Adrenal gland (tissue), 12 donors: ENCODE measurements around the gene TRMT2A. TPM values are rescaled to one million over a fixed set of nuclear protein-coding genes. Genes with fewer than 3 reads are reported as not detected.
A peak's percentile ranks its signal among the peaks of the same experiment; 100 is the strongest.

ENCODE experiments used
- DNase-seq, 7 donors: peaks; one replicate each; pipeline ENCODE4 v3.0.0-alpha.2; 2019 to 2020
- H3K27ac ChIP-seq, 5 donors: fragments of 200-600 bp; sonication (generic) in 4 of 5; 1 replicate in 3 of 5; 2 replicates in 2 of 5; pipeline versions ENCODE4 v1.5.1 to v1.8.0; 2016 to 2020; ENCODE audit warnings: mild to moderate bottlenecking in 1 of 5
- H3K27me3 ChIP-seq: fragments of 200-600 bp; 2 replicates; pipeline ENCODE4 v1.8.0; 2021
- H3K36me3 ChIP-seq, 2 donors: fragments of 200-600 bp; replicated peaks in 1 of 2; 1 replicate in 1 of 2; 2 replicates in 1 of 2; pipeline versions ENCODE4 v1.5.1 to v1.8.0; 2018 to 2022
- H3K4me1 ChIP-seq, 2 donors: fragments of 200-600 bp; replicated peaks in 1 of 2; 1 replicate in 1 of 2; 2 replicates in 1 of 2; pipeline versions ENCODE4 v1.5.1 to v1.8.0; 2018 to 2021
- H3K4me3 ChIP-seq, 4 donors: fragments of 200-600 bp; sonication (generic) in 3 of 4; one replicate each; pipeline ENCODE4 v1.5.1; 2016 to 2018
- H3K9me3 ChIP-seq, 3 donors: fragments of 200-600 bp; sonication (generic) in 1 of 3; replicated peaks in 1 of 3; 1 replicate in 2 of 3; 2 replicates in 1 of 3; pipeline versions ENCODE4 v1.5.1 to v1.8.0; 2016 to 2021
- POLR2A ChIP-seq, 2 donors: fragments of 450-650 bp; IDR thresholded peaks; one replicate each; pipeline ENCODE4 v1.6.1; 2017; ENCODE audit warnings: antibody characterized with exemption in 2 of 2, mild to moderate bottlenecking in 2 of 2, moderate library complexity in 1 of 2
- WGBS, 4 donors: extraction: QIAGEN DNeasy Blood & Tissue Kit in 2 of 4; methylation state at CpG; one replicate each; pipeline versions ENCODE4 v1.1.5 to v1.1.7; 2013 to 2017; 5-methylcytosine and 5-hydroxymethylcytosine counted together
- intact Hi-C, 2 donors: fragments of 100-400 bp; cut with DNase I; formaldehyde crosslinking; loops; one replicate each; pipeline versions ENCODE4 v1.14.1 to v1.15.0; 2022 to 2023
- polyA plus RNA-seq, 3 donors: library from polyadenylated mRNA; stranded (reverse); fragments of 200-250 nt in 2 of 3; fragments of 350-450 nt in 1 of 3; fragmentation: Illumina TruSeq in 1 of 3; extraction: RNeasy Lipid Tissue Mini Kit (QIAGEN cat#74804) in 1 of 3; gene quantifications; one replicate each; pipeline ENCODE4 v1.2.3, GENCODE V29; 2013 to 2014
- total RNA-seq, 9 donors: library from RNA; depleted of rRNA in 4 of 9; stranded (reverse); fragments of >200 nt in 4 of 9; fragments of 120-200 nt in 1 of 9; fragmentation: NEBNext Ultra II Directional in 1 of 9; extraction: Animal tissue kit (Norgen Biotek cat#: 25700) in 1 of 9; gene quantifications; one replicate each; pipeline versions ENCODE4 v1.1.0 to v1.2.4, GENCODE V29; 2013 to 2023
- TF ChIP-seq, protein P1 (sequence below), 6 experiments: fragments of 450-650 bp in 4 of 6; fragments of 200-600 bp in 2 of 6; sonication (generic) in 1 of 6; IDR thresholded peaks; 1 replicate in 5 of 6; 2 replicates in 1 of 6; pipeline versions ENCODE4 v1.5.1 to v1.8.0; 2016 to 2021; ENCODE audit warnings: antibody characterized with exemption in 6 of 6, mild to moderate bottlenecking in 2 of 6, moderate library complexity in 1 of 6
- donor health status: healthy with polysubstance abuse.
- donor health status: Bipolar disorder and iron deficiency.
- donor health status: DM: yes; HTN: yes; CAD: no.
- donor health status: DM: no; HTN: no; CAD: no.
- donor health status: DM: no; HTN: no; CAD: no.
- donor health status: DM: yes; HTN: yes; CAD: no.

Gene TRMT2A
- total and polyA plus RNA-seq, 12 donors: 22.4 to 283 (median 66.8) TPM

DNA sequence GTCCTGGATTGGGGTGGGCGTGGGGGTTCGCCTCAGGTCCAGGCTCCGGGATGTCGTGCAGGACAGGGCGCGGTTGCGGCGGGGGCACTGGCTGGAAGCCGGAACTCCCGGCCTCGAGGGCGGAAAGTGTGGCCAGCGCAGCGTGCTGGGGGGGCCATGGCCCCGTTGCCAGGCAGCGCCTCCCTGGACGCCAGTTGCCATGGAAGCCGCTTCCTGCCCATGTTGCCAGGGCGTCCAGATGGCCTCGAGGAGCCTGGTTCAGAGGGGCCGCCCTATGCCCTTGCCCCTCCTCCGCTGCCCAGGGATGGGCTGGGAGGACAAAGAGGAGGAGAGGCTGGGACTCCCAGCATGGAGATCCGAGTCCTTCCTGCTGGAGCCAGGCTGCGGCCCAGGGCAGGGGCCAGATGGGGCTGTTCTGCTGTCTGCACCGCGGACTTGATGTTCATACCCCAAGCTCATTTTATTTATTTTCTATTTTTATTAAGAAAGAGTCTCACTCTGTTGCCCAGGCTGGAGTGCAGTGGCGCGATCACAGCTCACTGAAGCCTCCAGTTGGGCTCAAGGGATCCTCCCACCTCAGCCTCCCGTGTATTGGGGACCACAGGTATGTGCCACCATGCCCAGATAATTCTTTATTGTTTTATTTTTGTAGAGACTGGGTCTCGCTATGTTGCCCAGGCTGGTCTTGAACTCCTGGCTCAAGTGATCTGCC, 38.5 kb upstream of the TRMT2A start:
- Histone ChIP-seq H3K4me3 (no peak overlapping the region), H3K36me3 (no peaks in the 10 kb centered on the region), H3K4me1 (peaks cover 0 to 7% of the 10 kb centered on the region in 2 donors), H3K27me3 (no peaks in the 10 kb centered on the region), H3K9me3 (no peaks in the 10 kb centered on the region), H3K27ac (no peak overlapping the region)
- peak in 6 of 7 donors; percentile 57 to 84 (median 60) for DNase-seq
- WGBS, 4 donors: 44 to 61% (median 52%) methylated on average over 10 to 30 of the region's 30 CpGs
- intact Hi-C loops: loop anchor here (2.0 to 5.0 kb wide), 2 partner anchors 117 to 129 kb away; no protein-coding TSS in a partner anchor
- no peak for TF ChIP-seq POLR2A (IDR thresholded peaks at IDR 0.05)
- TF ChIP-seq, protein P1, sequence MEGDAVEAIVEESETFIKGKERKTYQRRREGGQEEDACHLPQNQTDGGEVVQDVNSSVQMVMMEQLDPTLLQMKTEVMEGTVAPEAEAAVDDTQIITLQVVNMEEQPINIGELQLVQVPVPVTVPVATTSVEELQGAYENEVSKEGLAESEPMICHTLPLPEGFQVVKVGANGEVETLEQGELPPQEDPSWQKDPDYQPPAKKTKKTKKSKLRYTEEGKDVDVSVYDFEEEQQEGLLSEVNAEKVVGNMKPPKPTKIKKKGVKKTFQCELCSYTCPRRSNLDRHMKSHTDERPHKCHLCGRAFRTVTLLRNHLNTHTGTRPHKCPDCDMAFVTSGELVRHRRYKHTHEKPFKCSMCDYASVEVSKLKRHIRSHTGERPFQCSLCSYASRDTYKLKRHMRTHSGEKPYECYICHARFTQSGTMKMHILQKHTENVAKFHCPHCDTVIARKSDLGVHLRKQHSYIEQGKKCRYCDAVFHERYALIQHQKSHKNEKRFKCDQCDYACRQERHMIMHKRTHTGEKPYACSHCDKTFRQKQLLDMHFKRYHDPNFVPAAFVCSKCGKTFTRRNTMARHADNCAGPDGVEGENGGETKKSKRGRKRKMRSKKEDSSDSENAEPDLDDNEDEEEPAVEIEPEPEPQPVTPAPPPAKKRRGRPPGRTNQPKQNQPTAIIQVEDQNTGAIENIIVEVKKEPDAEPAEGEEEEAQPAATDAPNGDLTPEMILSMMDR (IDR thresholded peaks at IDR 0.05): no peak

DNA sequence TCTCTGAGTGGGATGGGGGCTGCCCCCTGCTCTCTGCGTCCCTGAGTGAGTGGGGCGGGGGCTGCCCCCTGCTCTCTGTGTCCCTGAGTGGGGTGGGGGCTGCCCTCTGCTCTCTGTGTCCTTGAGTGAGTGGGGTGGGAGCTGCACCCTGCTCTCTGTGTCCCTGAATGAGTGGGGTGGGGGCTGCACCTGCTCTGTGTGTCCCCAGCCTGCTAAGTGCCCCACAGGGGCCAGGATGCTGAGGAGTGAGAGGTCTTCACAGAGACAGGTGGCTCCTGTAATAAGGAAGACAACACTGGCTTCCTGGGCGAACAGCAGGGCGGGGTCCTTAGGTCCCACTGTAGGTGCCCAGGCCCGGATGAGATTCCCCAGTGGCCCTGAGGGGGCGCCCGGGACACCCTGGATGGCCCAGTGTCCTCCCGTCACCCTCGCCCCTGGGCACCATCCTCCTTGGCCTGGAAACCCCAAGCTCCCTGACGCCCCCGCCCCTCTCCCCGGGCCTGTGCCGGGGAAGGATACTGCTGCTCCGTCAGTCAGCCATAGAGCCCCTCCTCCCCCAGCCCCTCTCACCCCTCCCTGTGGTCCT, 37.7 kb upstream of the TRMT2A start:
- intact Hi-C loops: loop anchor here in 1 of 2 donors (5.0 kb wide), 1 partner anchor 118 kb away; no protein-coding TSS in a partner anchor
- no peaks in the 10 kb centered on the region for H3K36me3 ChIP-seq
- H3K4me1 ChIP-seq: peaks cover 0 to 7% of the 10 kb centered on the region in 2 donors
- 56 to 72% (median 60%) methylated on average over 4 to 14 of the region's 14 CpGs for WGBS, 4 donors
- no peaks in the 10 kb centered on the region for H3K9me3 ChIP-seq
- H3K4me3 ChIP-seq: no peak overlapping the region
- H3K27ac ChIP-seq: no peak overlapping the region
- no peak for DNase-seq
- no peak for TF ChIP-seq POLR2A (IDR thresholded peaks at IDR 0.05)
- TF ChIP-seq, protein P1 (IDR thresholded peaks at IDR 0.05): no peak
- no peaks in the 10 kb centered on the region for H3K27me3 ChIP-seq

- Histone ChIP-seq H3K36me3 (no peaks in the 10 kb centered on the region), H3K4me1 (peaks cover 0 to 7% of the 10 kb centered on the region in 2 donors), H3K4me3 (no peak overlapping the region), H3K9me3 (no peaks in the 10 kb centered on the region), H3K27me3 (no peaks in the 10 kb centered on the region), H3K27ac (no peak overlapping the region)
- DNase-seq: no peak
- TF ChIP-seq, protein P1 (IDR thresholded peaks at IDR 0.05): no peak
- no peak for TF ChIP-seq POLR2A (IDR thresholded peaks at IDR 0.05)
- intact Hi-C loops: no loop called here
- WGBS, 4 donors: 71 to 84% (median 82%) methylated on average over 16 of the region's 16 CpGs
Observed at GRCh38 chr22:20153945-20154344, 36.9 kb upstream of the TRMT2A start.

GRCh38 chr22:20152464-20152890, 35.5 kb upstream of the TRMT2A start:
- TF ChIP-seq, protein P1 (IDR thresholded peaks at IDR 0.05): no peak
- 89 to 93% (median 91%) methylated on average over 5 to 14 of the region's 14 CpGs for WGBS, 4 donors
- Histone ChIP-seq H3K9me3 (no peaks in the 10 kb centered on the region), H3K4me1 (peaks cover 0 to 7% of the 10 kb centered on the region in 2 donors), H3K36me3 (no peaks in the 10 kb centered on the region), H3K4me3 (no peak overlapping the region), H3K27me3 (no peaks in the 10 kb centered on the region), H3K27ac (no peak overlapping the region)
- DNase-seq: no peak
- intact Hi-C loops: no loop called here
